Endothelial cell of umbilical vein (primary cell): Measurements from ENCODE around the gene ERCC4. TPM values are rescaled to one million over a fixed set of nuclear protein-coding genes. Genes with fewer than 3 reads are reported as not detected.

Experiments
- BruUV-seq: library from RNA; stranded (reverse); fragments of 400-500 nt; replicated peaks from 2 replicates; lab custom pipeline; 2021; lab: Mats Ljungman, UMichigan
- CTCF ChIA-PET: fragments of 300-600, 350-600 bp; sonication (Branson Sonifier 250); formaldehyde crosslinking; loops from one replicate; lab custom pipeline; 2021; ENCODE audit warnings: antibody characterized with exemption, inconsistent platforms; lab: Charles Lee
- POLR2A ChIA-PET: fragments of 300-600, 350-600 bp; sonication (Branson Sonifier 250); formaldehyde crosslinking; loops from one replicate; lab custom pipeline; 2021; ENCODE audit warnings: antibody characterized with exemption, inconsistent platforms; lab: Charles Lee
- DNase-seq: peaks from one replicate; pipeline ENCODE4 v3.0.0-alpha.2; 2011; ENCODE audit warnings: low read depth, low spot score
- FAIRE-seq: peaks from 2 replicates; lab custom pipeline; 2011; peaks lifted over from hg19 to GRCh38; lab: Jason Lieb, UNC
- H2AFZ ChIP-seq: 2 replicates; pipeline ENCODE4 v1.6.0; 2012; ENCODE audit warnings: low read depth, low read length, control low read depth, inconsistent platforms
- H3K27ac ChIP-seq: 2 replicates; pipeline ENCODE4 v1.5.1; 2011; ENCODE audit warnings: low read depth, mild to moderate bottlenecking, control low read depth, low read length, moderate library complexity; ENCODE audit not compliant: insufficient read depth
- H3K27me3 ChIP-seq, 2 experiments: 2 replicates each; pipeline versions ENCODE4 v1.6.0 to v1.6.1; 2011; ENCODE audit warnings: low read length in 2 of 2, mixed read lengths in 1 of 2; ENCODE audit not compliant: control insufficient read depth in 2 of 2, insufficient read depth in 2 of 2
- H3K36me3 ChIP-seq, 2 experiments: 2 replicates in 1 of 2; 3 replicates in 1 of 2; pipeline ENCODE4 v1.5.1; 2011; ENCODE audit warnings: low read length in 2 of 2, mild to moderate bottlenecking in 1 of 2, moderate library complexity in 1 of 2; ENCODE audit not compliant: control insufficient read depth in 2 of 2, insufficient read depth in 2 of 2; ENCODE audit errors: extremely low read depth in 1 of 2
- H3K4me1 ChIP-seq: 3 replicates; pipeline ENCODE4 v1.5.1; 2011; ENCODE audit warnings: mild to moderate bottlenecking, low read length; ENCODE audit not compliant: control insufficient read depth, insufficient read depth; ENCODE audit errors: extremely low read depth
- H3K4me2 ChIP-seq: 2 replicates; pipeline ENCODE4 v1.6.1; 2011; ENCODE audit warnings: low read length, control low read depth, mixed read lengths; ENCODE audit not compliant: insufficient read depth
- H3K4me3 ChIP-seq, 3 experiments: fragments of 200-600 bp in 1 of 3; sonication (generic), shearing (Covaris generic) in 1 of 3; replicated peaks in 1 of 3; 2 replicates each; pipeline ENCODE4 v1.5.1; 2011 to 2016; ENCODE audit warnings: control low read depth in 3 of 3, low read length in 3 of 3, mild to moderate bottlenecking in 2 of 3, inconsistent platforms in 1 of 3, low read depth in 1 of 3, moderate library complexity in 1 of 3; ENCODE audit not compliant: insufficient read depth in 1 of 3
- H3K79me2 ChIP-seq: 2 replicates; pipeline ENCODE4 v1.6.0; 2012; ENCODE audit warnings: low read length, inconsistent platforms; ENCODE audit not compliant: control insufficient read depth, insufficient read depth
- H3K9ac ChIP-seq: replicated peaks from 2 replicates; pipeline ENCODE3; 2011; ENCODE audit warnings: low read length, control low read depth; ENCODE audit not compliant: insufficient read depth; ENCODE audit errors: extremely low read depth
- H3K9me1 ChIP-seq: replicated peaks from 3 replicates; pipeline ENCODE4 v1.6.0; 2011; ENCODE audit warnings: mild to moderate bottlenecking, low read length; ENCODE audit not compliant: control insufficient read depth, insufficient read depth; ENCODE audit errors: extremely low read depth
- H3K9me3 ChIP-seq: replicated peaks from 2 replicates; pipeline ENCODE4 v1.5.1; 2012; ENCODE audit warnings: low read length, inconsistent platforms; ENCODE audit not compliant: control insufficient read depth, insufficient read depth
- H4K20me1 ChIP-seq: replicated peaks from 2 replicates; pipeline ENCODE3; 2011; ENCODE audit warnings: mild to moderate bottlenecking, low read length; ENCODE audit not compliant: control insufficient read depth, insufficient read depth; ENCODE audit errors: extremely low read depth
- CTCF ChIP-seq, 2 donors: IDR thresholded peaks; 1 replicate in 1 of 2; 2 replicates in 1 of 2; pipeline ENCODE4 v1.5.1; 2011; ENCODE audit warnings: low read length in 2 of 2, mild to moderate bottlenecking in 2 of 2, moderate library complexity in 2 of 2, control low read depth in 1 of 2, inconsistent platforms in 1 of 2, low read depth in 1 of 2; ENCODE audit not compliant: insufficient read depth in 1 of 2; ENCODE audit errors: extremely low read depth in 1 of 2
- EZH2 ChIP-seq: IDR thresholded peaks from 2 replicates; pipeline ENCODE4 v1.6.1; 2012; ENCODE audit warnings: borderline replicate concordance, low read depth, mild to moderate bottlenecking, moderate library complexity, low read length, inconsistent platforms; ENCODE audit not compliant: severe bottlenecking
- FOS ChIP-seq: IDR thresholded peaks from 2 replicates; pipeline ENCODE4 v1.6.1; 2011; ENCODE audit warnings: mild to moderate bottlenecking, low read length, moderate library complexity, borderline replicate concordance; ENCODE audit not compliant: insufficient read depth
- GATA2 ChIP-seq: IDR thresholded peaks from 2 replicates; pipeline ENCODE4 v1.7.0; 2011; ENCODE audit warnings: low read depth, mild to moderate bottlenecking, moderate library complexity, mixed read lengths, low read length; ENCODE audit not compliant: insufficient read length, insufficient read depth
- JUN ChIP-seq: IDR thresholded peaks from 2 replicates; pipeline ENCODE4 v1.6.1; 2011; ENCODE audit warnings: borderline replicate concordance, low read depth; ENCODE audit not compliant: insufficient read length, insufficient read depth
- MAX ChIP-seq: IDR thresholded peaks from 2 replicates; pipeline ENCODE4 v1.6.1; 2011; ENCODE audit not compliant: insufficient read depth, insufficient read length
- MYC ChIP-seq: IDR thresholded peaks from one replicate; pipeline ENCODE4 v1.6.1; 2011; ENCODE audit warnings: mild to moderate bottlenecking, low read depth, low read length
- POLR2A ChIP-seq: IDR thresholded peaks from 2 replicates; pipeline ENCODE4 v1.6.1; 2012; ENCODE audit warnings: low read depth, mild to moderate bottlenecking, control low read depth, low read length
- POLR2AphosphoS5 ChIP-seq: IDR thresholded peaks from 2 replicates; pipeline ENCODE4 v1.6.1; 2012; ENCODE audit warnings: low read depth, mild to moderate bottlenecking, control low read depth, low read length, moderate library complexity; ENCODE audit not compliant: insufficient read depth
- dilution Hi-C: fragments of 300-500 bp; cut with MboI; formaldehyde crosslinking; loops from one replicate; pipeline ENCODE4 v1.15.0; 2019; ENCODE audit warnings: low sequenced_read_pairs; ENCODE audit not compliant: extremely low pct_ligation_motif_present
- intact Hi-C: fragments of 100-400 bp; cut with micrococcal nuclease; formaldehyde crosslinking; loops from one replicate; pipeline ENCODE4 v1.10.0; 2022
- polyA plus RNA-seq, 4 experiments: library from polyadenylated mRNA; depleted of rRNA in 3 of 4; stranded (reverse) in 3 of 4; unstranded in 1 of 4; fragments of >200 nt; gene quantifications; 2 replicates each; pipeline versions ENCODE4 v1.2.1 to v1.2.3, GENCODE V29; 2011 to 2012; ENCODE audit warnings: missing spikeins in 1 of 4
- total RNA-seq: library from RNA; stranded (reverse); gene quantifications from 2 replicates; pipeline ENCODE4 v1.2.3, GENCODE V29; 2021

The ERCC4 gene
- total and polyA plus RNA-seq, 2 donors (not counting 3 experiments of a cell fraction or from before 2014, with no cell fraction given), result 4.9 to 17.1 TPM

- H3K4me2 ChIP-seq, result no peak overlapping the region
- H3K79me2 ChIP-seq, result no peaks in the 10 kb centered on the region
- H3K27ac ChIP-seq, result no peak overlapping the region
- BruUV-seq, result no TSS peak
- dilution Hi-C loops, result no loop called here
- ChIA-PET CTCF (interaction anchor here (1.5 kb wide), 1 partner anchor 13 kb away, joined by 3 read pairs; no protein-coding TSS in a partner anchor), POLR2A (no interaction called here)
- H2AFZ ChIP-seq, result no peak overlapping the region
- FAIRE-seq, result no peak
- DNase-seq, result no peak
- no peaks in the 10 kb centered on the region for H3K9me3 ChIP-seq
- H3K9ac ChIP-seq, result no peak overlapping the region
- intact Hi-C loops, result no loop called here
- no peaks in the 10 kb centered on the region for H3K27me3 ChIP-seq
- H3K4me1 ChIP-seq, result no peaks in the 10 kb centered on the region
- H3K36me3 ChIP-seq, result no peaks in the 10 kb centered on the region
- no peaks in the 10 kb centered on the region for H3K9me1 ChIP-seq
- TF ChIP-seq GATA2, result no peak
- TF ChIP-seq POLR2A, result no peak
- no peak for TF ChIP-seq MAX
- TF ChIP-seq JUN, result no peak
- TF ChIP-seq EZH2, result no peak
- TF ChIP-seq FOS, result no peak
- no peak for TF ChIP-seq CTCF (IDR thresholded peaks at IDR 0.05; ENCODE audit: extremely low read depth in 1 of 2, insufficient read depth in 1 of 2, low read depth in 1 of 2, low read length in 2 of 2)
- TF ChIP-seq POLR2AphosphoS5, result no peak
- no peak for TF ChIP-seq MYC
- H3K4me3 ChIP-seq, result no peak overlapping the region
- H4K20me1 ChIP-seq, result no peaks in the 10 kb centered on the region
Observed at GRCh38 chr16:13909069-13909468, 10.9 kb upstream of the ERCC4 start.
